ENCODE measurements around the gene NCLN.

The NCLN gene

GRCh38 chr19:3194106-3195087, 8.7 kb downstream of the NCLN start:
- Histone ChIP-seq H3K4me3 (replicated peaks; ENCODE audit: insufficient read depth, low read length) (no peak overlapping the region), H3K27me3 (ENCODE audit: insufficient read depth, poor library complexity, severe bottlenecking) (no peaks in the 10 kb centered on the region), H3K27ac (replicated peaks) (no peak overlapping the region)
- no peak for TF ChIP-seq POLR2AphosphoS5 (IDR thresholded peaks at IDR 0.05; ENCODE audit: low read depth)
- no peak for TF ChIP-seq GABPA (IDR thresholded peaks at IDR 0.05; ENCODE audit: low read depth)
- no peak for TF ChIP-seq CTCF (IDR thresholded peaks at IDR 0.05; ENCODE audit: insufficient read depth, low read length)
- no peak for TF ChIP-seq SPI1 (IDR thresholded peaks at IDR 0.05; ENCODE audit: borderline replicate concordance, low read depth)
- TF ChIP-seq, protein P1, sequence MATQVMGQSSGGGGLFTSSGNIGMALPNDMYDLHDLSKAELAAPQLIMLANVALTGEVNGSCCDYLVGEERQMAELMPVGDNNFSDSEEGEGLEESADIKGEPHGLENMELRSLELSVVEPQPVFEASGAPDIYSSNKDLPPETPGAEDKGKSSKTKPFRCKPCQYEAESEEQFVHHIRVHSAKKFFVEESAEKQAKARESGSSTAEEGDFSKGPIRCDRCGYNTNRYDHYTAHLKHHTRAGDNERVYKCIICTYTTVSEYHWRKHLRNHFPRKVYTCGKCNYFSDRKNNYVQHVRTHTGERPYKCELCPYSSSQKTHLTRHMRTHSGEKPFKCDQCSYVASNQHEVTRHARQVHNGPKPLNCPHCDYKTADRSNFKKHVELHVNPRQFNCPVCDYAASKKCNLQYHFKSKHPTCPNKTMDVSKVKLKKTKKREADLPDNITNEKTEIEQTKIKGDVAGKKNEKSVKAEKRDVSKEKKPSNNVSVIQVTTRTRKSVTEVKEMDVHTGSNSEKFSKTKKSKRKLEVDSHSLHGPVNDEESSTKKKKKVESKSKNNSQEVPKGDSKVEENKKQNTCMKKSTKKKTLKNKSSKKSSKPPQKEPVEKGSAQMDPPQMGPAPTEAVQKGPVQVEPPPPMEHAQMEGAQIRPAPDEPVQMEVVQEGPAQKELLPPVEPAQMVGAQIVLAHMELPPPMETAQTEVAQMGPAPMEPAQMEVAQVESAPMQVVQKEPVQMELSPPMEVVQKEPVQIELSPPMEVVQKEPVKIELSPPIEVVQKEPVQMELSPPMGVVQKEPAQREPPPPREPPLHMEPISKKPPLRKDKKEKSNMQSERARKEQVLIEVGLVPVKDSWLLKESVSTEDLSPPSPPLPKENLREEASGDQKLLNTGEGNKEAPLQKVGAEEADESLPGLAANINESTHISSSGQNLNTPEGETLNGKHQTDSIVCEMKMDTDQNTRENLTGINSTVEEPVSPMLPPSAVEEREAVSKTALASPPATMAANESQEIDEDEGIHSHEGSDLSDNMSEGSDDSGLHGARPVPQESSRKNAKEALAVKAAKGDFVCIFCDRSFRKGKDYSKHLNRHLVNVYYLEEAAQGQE (IDR thresholded peaks at IDR 0.05; ENCODE audit: insufficient replicate concordance, low read depth): no peak
- no peak for DNase-seq (ENCODE audit: low read depth in 1 of 2, low spot score in 1 of 2)

DNA sequence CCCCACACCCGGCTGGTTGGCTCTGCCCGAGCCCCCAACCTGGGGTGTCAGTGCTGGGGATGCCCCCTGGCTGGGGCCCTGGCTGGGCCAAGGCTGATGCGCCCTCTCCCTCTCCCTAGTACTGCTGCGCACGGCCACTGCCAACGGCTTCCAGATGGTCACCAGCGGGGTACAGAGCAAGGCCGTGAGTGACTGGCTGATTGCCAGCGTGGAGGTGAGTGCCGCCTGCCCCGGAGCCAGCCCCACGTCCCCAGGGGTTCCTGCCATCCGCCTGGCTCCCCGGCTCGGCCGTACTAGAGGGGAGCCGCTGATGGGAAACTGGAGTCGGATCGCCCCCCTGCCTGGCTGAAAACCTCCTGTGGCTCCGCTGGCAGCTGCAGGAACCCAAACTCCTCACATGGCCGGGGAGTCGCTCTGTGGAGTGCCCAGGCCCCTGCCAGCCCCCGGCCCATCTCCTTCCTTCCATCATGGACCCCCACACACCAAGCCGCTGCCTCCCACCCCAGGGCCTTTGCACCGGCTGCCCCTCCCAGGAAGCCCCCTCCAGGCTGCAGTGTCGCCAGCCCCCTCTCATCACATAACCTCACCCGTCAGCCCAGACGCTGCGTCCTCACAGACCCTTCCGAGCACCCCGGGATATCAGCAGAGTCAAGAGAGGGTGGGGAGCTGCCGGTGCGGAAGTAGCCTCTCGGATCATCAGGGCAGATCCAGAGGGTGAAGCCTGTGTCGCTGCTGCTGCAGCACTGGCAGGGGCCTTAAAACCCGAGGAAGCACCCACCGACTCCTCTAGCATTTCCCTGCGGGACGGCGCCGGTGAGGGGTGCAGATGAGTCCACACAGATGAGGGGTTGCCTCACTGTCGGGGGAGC, 10.6 kb downstream of the NCLN start:
- Histone ChIP-seq H3K27me3 (ENCODE audit: insufficient read depth, poor library complexity, severe bottlenecking) (no peaks in the 10 kb centered on the region), H3K27ac (replicated peaks) (no peak overlapping the region), H3K4me3 (replicated peaks; ENCODE audit: insufficient read depth, low read length) (no peak overlapping the region)
- TF ChIP-seq, protein P1 (IDR thresholded peaks at IDR 0.05; ENCODE audit: insufficient replicate concordance, low read depth): no peak
- TF ChIP-seq CTCF (IDR thresholded peaks at IDR 0.05; ENCODE audit: insufficient read depth, low read length) (no peak), POLR2AphosphoS5 (IDR thresholded peaks at IDR 0.05; ENCODE audit: low read depth) (no peak), GABPA (IDR thresholded peaks at IDR 0.05; ENCODE audit: low read depth) (no peak), SPI1 (IDR thresholded peaks at IDR 0.05; ENCODE audit: borderline replicate concordance, low read depth) (no peak)
- DNase-seq (ENCODE audit: low read depth in 1 of 2, low spot score in 1 of 2): no peak

DNA sequence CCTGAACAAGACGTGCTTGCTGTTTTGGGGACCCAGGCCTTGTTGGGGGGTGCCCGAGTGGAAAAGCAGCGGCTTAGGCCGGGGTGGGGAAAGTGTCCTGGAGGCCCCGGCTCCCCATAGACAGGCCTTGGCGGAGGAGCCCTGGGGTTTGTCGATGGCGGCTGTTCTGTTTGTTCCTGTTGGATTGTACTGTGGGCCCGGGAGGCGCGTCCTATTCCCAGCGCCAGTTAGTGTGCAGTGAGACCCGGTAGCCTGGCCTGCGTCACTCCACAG, 11.1 kb downstream of the NCLN start:
- TF ChIP-seq CTCF (IDR thresholded peaks at IDR 0.05; ENCODE audit: insufficient read depth, low read length): no peak
- TF ChIP-seq POLR2AphosphoS5 (IDR thresholded peaks at IDR 0.05; ENCODE audit: low read depth): no peak
- no peak for TF ChIP-seq GABPA (IDR thresholded peaks at IDR 0.05; ENCODE audit: low read depth)
- TF ChIP-seq, protein P1 (IDR thresholded peaks at IDR 0.05; ENCODE audit: insufficient replicate concordance, low read depth): no peak
- TF ChIP-seq SPI1 (IDR thresholded peaks at IDR 0.05; ENCODE audit: borderline replicate concordance, low read depth): no peak
- H3K27ac ChIP-seq (replicated peaks): no peak overlapping the region
- no peak for DNase-seq (ENCODE audit: low read depth in 1 of 2, low spot score in 1 of 2)
- no peak overlapping the region for H3K4me3 ChIP-seq (replicated peaks; ENCODE audit: insufficient read depth, low read length)
- H3K27me3 ChIP-seq (ENCODE audit: insufficient read depth, poor library complexity, severe bottlenecking): no peaks in the 10 kb centered on the region

Measured in HL-60 (cell line).